ENCODE data around the gene PPT2. TPM values are rescaled to one million over a fixed set of nuclear protein-coding genes. Genes with fewer than 3 reads are reported as not detected.
A peak's percentile ranks its signal among the peaks of the same experiment; 100 is the strongest.
"Not testable (repeated sequence)": the region's sequence is repeated elsewhere in the genome, so short reads cannot be mapped to it uniquely, and the experiment has no call there.

PPT2 gene
- total RNA-seq, 2 experiments from 2014 or later: 13.2 to 14.8 TPM

GRCh38 chr6:32196682-32197616 lies 43.0 kb downstream of the PPT2 start:
- H3K4me3 Mint-ChIP-seq: peak overlapping the region; percentile 97
- intact Hi-C loops (cut with micrococcal nuclease): loop anchor here (5.0 to 10.0 kb wide), 4 partner anchors 652 to 1008 kb away; partner anchors contain the start of genes ATP6V1G2, DDX39B, HSD17B8 and MICB
- DNase-seq: no peak
- CTCF ChIA-PET: interaction anchor here (0.7 kb wide), 1 partner anchor 177 kb away, joined by 3 read pairs; no protein-coding TSS in a partner anchor
- no peaks in the 10 kb centered on the region for H3K27me3 Mint-ChIP-seq (ENCODE audit: low read depth)
- H3K27ac Mint-ChIP-seq: peak overlapping the region; percentile 98
- peaks cover 32% of the 10 kb centered on the region for H3K4me1 Mint-ChIP-seq (ENCODE audit: low read depth)
- H3K36me3 Mint-ChIP-seq (ENCODE audit: low read depth): peaks cover 1% of the 10 kb centered on the region
- H3K9me3 Mint-ChIP-seq: no peaks in the 10 kb centered on the region

- H3K27me3 Mint-ChIP-seq (ENCODE audit: low read depth): no peaks in the 10 kb centered on the region
- no peak overlapping the region for H3K27ac Mint-ChIP-seq
Measured at GRCh38 chr6:32198345-32198696, 44.4 kb downstream of the PPT2 start.

GRCh38 chr6:32198866-32199265 lies 44.9 kb downstream of the PPT2 start:
- intact Hi-C loops (cut with micrococcal nuclease): loop anchor here (5.0 to 10.0 kb wide), 4 partner anchors 653 to 1006 kb away; partner anchors contain the start of genes ATP6V1G2, DDX39B, HSD17B8 and MICB
- H3K36me3 Mint-ChIP-seq (ENCODE audit: low read depth): peaks cover 1% of the 10 kb centered on the region
- no peaks in the 10 kb centered on the region for H3K27me3 Mint-ChIP-seq (ENCODE audit: low read depth)
- no peaks in the 10 kb centered on the region for H3K9me3 Mint-ChIP-seq
- no peak for DNase-seq
- H3K4me3 Mint-ChIP-seq: no peak overlapping the region
- peaks cover 23% of the 10 kb centered on the region for H3K4me1 Mint-ChIP-seq (ENCODE audit: low read depth)
- CTCF ChIA-PET: no interaction called here
- H3K27ac Mint-ChIP-seq: no peak overlapping the region

More at GRCh38 chr6:32198345-32198696, 44.4 kb downstream of the PPT2 start:
- intact Hi-C loops (cut with micrococcal nuclease): loop anchor here (5.0 to 10.0 kb wide), 4 partner anchors 654 to 1006 kb away; partner anchors contain the start of genes ATP6V1G2, DDX39B, HSD17B8 and MICB
- Mint-ChIP-seq H3K36me3 (ENCODE audit: low read depth) (peaks cover 1% of the 10 kb centered on the region), H3K4me3 (no peak overlapping the region), H3K4me1 (ENCODE audit: low read depth) (peaks cover 28% of the 10 kb centered on the region), H3K9me3 (no peaks in the 10 kb centered on the region)
- DNase-seq: no peak
- CTCF ChIA-PET: interaction anchor here (0.6 kb wide), 1 partner anchor 58 kb away, joined by 3 read pairs; no protein-coding TSS in a partner anchor

- CTCF ChIA-PET: no interaction called here
- intact Hi-C loops (cut with micrococcal nuclease): no loop called here
- no peak for DNase-seq
Measured at GRCh38 chr6:32200711-32201475, 47.0 kb downstream of the PPT2 start.

GRCh38 chr6:32202186-32202585 lies 48.2 kb downstream of the PPT2 start:
- CTCF ChIA-PET: no interaction called here
- Mint-ChIP-seq H3K9me3 (no peaks in the 10 kb centered on the region), H3K4me1 (ENCODE audit: low read depth) (no peaks in the 10 kb centered on the region), H3K4me3 (no peak overlapping the region), H3K36me3 (ENCODE audit: low read depth) (no peaks in the 10 kb centered on the region), H3K27me3 (ENCODE audit: low read depth) (no peaks in the 10 kb centered on the region), H3K27ac (no peak overlapping the region)
- no peak for DNase-seq
- intact Hi-C loops (cut with micrococcal nuclease): no loop called here

More at GRCh38 chr6:32200711-32201475, 47.0 kb downstream of the PPT2 start:
- no peak overlapping the region for H3K27ac Mint-ChIP-seq
- H3K36me3 Mint-ChIP-seq (ENCODE audit: low read depth): peaks cover 1% of the 10 kb centered on the region
- H3K27me3 Mint-ChIP-seq (ENCODE audit: low read depth): no peaks in the 10 kb centered on the region
- H3K9me3 Mint-ChIP-seq: no peaks in the 10 kb centered on the region
- no peak overlapping the region for H3K4me3 Mint-ChIP-seq
- H3K4me1 Mint-ChIP-seq (ENCODE audit: low read depth): peaks cover 9% of the 10 kb centered on the region

GRCh38 chr6:32203426-32204267 lies 49.7 kb downstream of the PPT2 start:
- H3K27me3 Mint-ChIP-seq (ENCODE audit: low read depth): no peaks in the 10 kb centered on the region
- no peak overlapping the region for H3K4me3 Mint-ChIP-seq
- DNase-seq: no peak
- no peaks in the 10 kb centered on the region for H3K4me1 Mint-ChIP-seq (ENCODE audit: low read depth)
- H3K9me3 Mint-ChIP-seq: no peaks in the 10 kb centered on the region
- intact Hi-C loops (cut with micrococcal nuclease): no loop called here
- CTCF ChIA-PET: no interaction called here
- no peaks in the 10 kb centered on the region for H3K36me3 Mint-ChIP-seq (ENCODE audit: low read depth)
- H3K27ac Mint-ChIP-seq: no peak overlapping the region

GRCh38 chr6:32204268-32204715 lies 50.4 kb downstream of the PPT2 start:
- CTCF ChIA-PET: no interaction called here
- Mint-ChIP-seq H3K36me3 (ENCODE audit: low read depth) (no peaks in the 10 kb centered on the region), H3K4me3 (no peak overlapping the region), H3K27me3 (ENCODE audit: low read depth) (no peaks in the 10 kb centered on the region), H3K27ac (no peak overlapping the region), H3K9me3 (no peaks in the 10 kb centered on the region), H3K4me1 (ENCODE audit: low read depth) (no peaks in the 10 kb centered on the region)
- DNase-seq: no peak
- intact Hi-C loops (cut with micrococcal nuclease): no loop called here

GRCh38 chr6:32208996-32209395 lies 55.1 kb downstream of the PPT2 start:
- no peaks in the 10 kb centered on the region for H3K27me3 Mint-ChIP-seq (ENCODE audit: low read depth)
- H3K4me1 Mint-ChIP-seq (ENCODE audit: low read depth): no peaks in the 10 kb centered on the region
- intact Hi-C loops (cut with micrococcal nuclease): no loop called here
- H3K36me3 Mint-ChIP-seq (ENCODE audit: low read depth): no peaks in the 10 kb centered on the region
- CTCF ChIA-PET: no interaction called here
- H3K4me3 Mint-ChIP-seq: no peak overlapping the region
- no peak for DNase-seq
- H3K27ac Mint-ChIP-seq: no peak overlapping the region
- H3K9me3 Mint-ChIP-seq: no peaks in the 10 kb centered on the region

GRCh38 chr6:32210191-32210601 lies 56.3 kb downstream of the PPT2 start:
- Mint-ChIP-seq H3K36me3 (ENCODE audit: low read depth) (no peaks in the 10 kb centered on the region), H3K27me3 (ENCODE audit: low read depth) (no peaks in the 10 kb centered on the region), H3K4me1 (ENCODE audit: low read depth) (no peaks in the 10 kb centered on the region), H3K4me3 (no peak overlapping the region), H3K27ac (no peak overlapping the region), H3K9me3 (no peaks in the 10 kb centered on the region)
- DNase-seq: no peak
- intact Hi-C loops (cut with micrococcal nuclease): no loop called here
- CTCF ChIA-PET: no interaction called here

- H3K9me3 Mint-ChIP-seq; CTCF ChIA-PET; H3K36me3 Mint-ChIP-seq (ENCODE audit: low read depth); H3K4me3 Mint-ChIP-seq; intact Hi-C loops (cut with micrococcal nuclease); H3K27ac Mint-ChIP-seq; H3K4me1 Mint-ChIP-seq (ENCODE audit: low read depth); H3K27me3 Mint-ChIP-seq (ENCODE audit: low read depth); DNase-seq: not testable (repeated sequence)
Measured at GRCh38 chr6:32211432-32211831, 57.5 kb downstream of the PPT2 start.

- H3K36me3 Mint-ChIP-seq (ENCODE audit: low read depth): no peaks in the 10 kb centered on the region
- intact Hi-C loops (cut with micrococcal nuclease): no loop called here
- no peak overlapping the region for H3K4me3 Mint-ChIP-seq
- no peak overlapping the region for H3K27ac Mint-ChIP-seq
- H3K27me3 Mint-ChIP-seq (ENCODE audit: low read depth): no peaks in the 10 kb centered on the region
- no peaks in the 10 kb centered on the region for H3K9me3 Mint-ChIP-seq
- DNase-seq: no peak
- CTCF ChIA-PET: no interaction called here
- no peaks in the 10 kb centered on the region for H3K4me1 Mint-ChIP-seq (ENCODE audit: low read depth)
Measured at GRCh38 chr6:32212076-32212760, 58.3 kb downstream of the PPT2 start.

Data from activated naive CD4-positive, alpha-beta T cell treated with anti-CD3 and anti-CD28 coated beads for 36 hours (primary cell).